Neuronal stem cell (in vitro differentiated cells): ENCODE data around the gene PRRT1B.
A peak's percentile ranks its signal among the peaks of the same experiment; 100 is the strongest.

Experiments
- DNase-seq: peaks from one replicate; pipeline ENCODE4 v3.0.0-alpha.2; 2013; ENCODE audit warnings: low spot score
- H2AFZ ChIP-seq: one replicate; pipeline ENCODE4 v1.6.1; 2013; ENCODE audit warnings: mild to moderate bottlenecking, low read length, inconsistent platforms
- H2AK5ac ChIP-seq: 2 replicates; pipeline ENCODE4 v1.6.1; 2013; ENCODE audit warnings: low read depth, mild to moderate bottlenecking, inconsistent platforms, low read length, moderate library complexity, mixed read lengths
- H2BK120ac ChIP-seq: 2 replicates; pipeline ENCODE4 v1.6.1; 2013; ENCODE audit warnings: low read depth, mild to moderate bottlenecking, inconsistent platforms, low read length, moderate library complexity, mixed read lengths
- H2BK12ac ChIP-seq: one replicate; pipeline ENCODE4 v1.6.1; 2013; ENCODE audit warnings: low read length, inconsistent platforms
- H2BK15ac ChIP-seq: 2 replicates; pipeline ENCODE4 v1.6.1; 2013; ENCODE audit warnings: mild to moderate bottlenecking, low read length, inconsistent platforms, mixed read lengths
- H2BK5ac ChIP-seq: one replicate; pipeline ENCODE4 v1.6.1; 2013; ENCODE audit warnings: inconsistent platforms, mild to moderate bottlenecking, low read length, moderate library complexity
- H3K14ac ChIP-seq: one replicate; pipeline ENCODE4 v1.6.1; 2013; ENCODE audit warnings: low read length, inconsistent platforms
- H3K18ac ChIP-seq: 2 replicates; pipeline ENCODE4 v1.6.1; 2013; ENCODE audit warnings: low read length, inconsistent platforms
- H3K23ac ChIP-seq: 2 replicates; pipeline ENCODE4 v1.6.1; 2013; ENCODE audit warnings: low read depth, mild to moderate bottlenecking, mixed read lengths, low read length, inconsistent platforms; ENCODE audit not compliant: poor library complexity
- H3K27ac ChIP-seq: replicated peaks from 3 replicates; pipeline ENCODE4 v1.5.1; 2013; ENCODE audit warnings: low read length, inconsistent platforms
- H3K27me3 ChIP-seq, 3 experiments: 2 replicates each; pipeline ENCODE4 v1.6.1; 2013; ENCODE audit warnings: low read length in 3 of 3, mild to moderate bottlenecking in 2 of 3, inconsistent platforms in 1 of 3, low read depth in 1 of 3, mixed read lengths in 1 of 3, moderate library complexity in 1 of 3; ENCODE audit not compliant: control insufficient read depth in 3 of 3, insufficient read depth in 3 of 3
- H3K36me3 ChIP-seq, 2 donors: replicated peaks in 1 of 2; 2 replicates each; pipeline ENCODE4 v1.6.1; 2013; ENCODE audit warnings: low read length in 2 of 2; ENCODE audit not compliant: control insufficient read depth in 2 of 2, insufficient read depth in 2 of 2
- H3K4ac ChIP-seq: 2 replicates; pipeline ENCODE4 v1.6.1; 2013; ENCODE audit warnings: inconsistent platforms, mild to moderate bottlenecking, low read length, moderate library complexity
- H3K4me1 ChIP-seq, 2 donors: 1 replicate in 1 of 2; 2 replicates in 1 of 2; pipeline ENCODE4 v1.6.1; 2013; ENCODE audit warnings: low read length in 2 of 2, low read depth in 1 of 2; ENCODE audit not compliant: control insufficient read depth in 2 of 2, insufficient read depth in 1 of 2
- H3K4me2 ChIP-seq: one replicate; pipeline ENCODE4 v1.6.1; 2013; ENCODE audit warnings: mild to moderate bottlenecking, low read length, inconsistent platforms; ENCODE audit not compliant: insufficient read depth, poor library complexity, severe bottlenecking
- H3K4me3 ChIP-seq, 2 donors: 2 replicates each; pipeline ENCODE4 v1.5.1; 2013; ENCODE audit warnings: low read length in 2 of 2, mild to moderate bottlenecking in 2 of 2, inconsistent platforms in 1 of 2, moderate library complexity in 1 of 2
- H3K79me1 ChIP-seq: one replicate; pipeline ENCODE4 v1.6.1; 2013; ENCODE audit warnings: low read depth, mild to moderate bottlenecking, inconsistent platforms, low read length, moderate library complexity
- H3K9ac ChIP-seq: one replicate; pipeline ENCODE4 v1.6.1; 2013; ENCODE audit warnings: mild to moderate bottlenecking, low read depth, low read length, inconsistent platforms; ENCODE audit not compliant: poor library complexity
- H3K9me3 ChIP-seq, 2 donors: replicated peaks in 1 of 2; 2 replicates each; pipeline versions ENCODE3 to v1.6.1; 2013; ENCODE audit warnings: low read length in 2 of 2, mild to moderate bottlenecking in 2 of 2, inconsistent platforms in 1 of 2, low read depth in 1 of 2, mixed read lengths in 1 of 2, moderate library complexity in 1 of 2; ENCODE audit not compliant: control insufficient read depth in 2 of 2, insufficient read depth in 1 of 2
- H4K8ac ChIP-seq: one replicate; pipeline ENCODE4 v1.6.1; 2013; ENCODE audit warnings: low read depth, mild to moderate bottlenecking, inconsistent platforms, low read length, moderate library complexity
- H4K91ac ChIP-seq: one replicate; pipeline ENCODE4 v1.6.1; 2013; ENCODE audit warnings: low read length, low read depth, mild to moderate bottlenecking, inconsistent platforms; ENCODE audit not compliant: poor library complexity
- WGBS, 2 donors: extraction: QIAGEN DNeasy Blood & Tissue Kit; methylation state at CpG; one replicate each; pipeline ENCODE4 v1.1.7; 2013; ENCODE audit warnings: missing lambda C conversion rate in 2 of 2, mixed read lengths in 1 of 2; ENCODE audit not compliant: insufficient read length in 2 of 2, insufficient replicate concordance in 1 of 2; ENCODE audit errors: extremely low coverage in 2 of 2; 5-methylcytosine and 5-hydroxymethylcytosine counted together

Gene PRRT1B

GRCh38 chr9:131593936-131594665, 48.8 kb downstream of the PRRT1B start:
- H2BK5ac ChIP-seq = no peak overlapping the region
- H3K27me3 ChIP-seq = no peaks in the 10 kb centered on the region
- peaks cover 0 to 3% of the 10 kb centered on the region in 2 donors for H3K4me1 ChIP-seq
- H4K8ac ChIP-seq = no peak overlapping the region
- H2AFZ ChIP-seq = no peak overlapping the region
- no peak overlapping the region for H3K4me3 ChIP-seq
- no peak overlapping the region for H3K9ac ChIP-seq
- H3K14ac ChIP-seq = no peak overlapping the region
- DNase-seq = no peak
- no peak overlapping the region for H3K18ac ChIP-seq
- no peak overlapping the region for H2BK15ac ChIP-seq
- H3K4ac ChIP-seq = no peak overlapping the region
- no peak overlapping the region for H3K23ac ChIP-seq
- no CpG with 5 or more reads among the region's 21 CpGs for WGBS, 2 donors
- H2BK12ac ChIP-seq = no peak overlapping the region
- no peaks in the 10 kb centered on the region for H3K9me3 ChIP-seq
- no peak overlapping the region for H2AK5ac ChIP-seq
- H3K4me2 ChIP-seq = no peak overlapping the region
- H2BK120ac ChIP-seq = no peak overlapping the region
- H3K27ac ChIP-seq = no peak overlapping the region
- peaks cover 1% of the 10 kb centered on the region for H3K79me1 ChIP-seq
- no peak overlapping the region for H4K91ac ChIP-seq
- H3K36me3 ChIP-seq = peaks cover 19 to 75% of the 10 kb centered on the region in 2 donors

- no peak overlapping the region for H2BK5ac ChIP-seq
- peak overlapping the region; percentile 36 for H3K18ac ChIP-seq
- no peak overlapping the region for H3K27ac ChIP-seq
- H2BK120ac ChIP-seq = no peak overlapping the region
- no peak overlapping the region for H3K14ac ChIP-seq
- peaks cover 0 to 3% of the 10 kb centered on the region in 2 donors for H3K4me1 ChIP-seq
- no peaks in the 10 kb centered on the region for H3K27me3 ChIP-seq
- H4K8ac ChIP-seq = no peak overlapping the region
- peak overlapping the region; percentile 50 for H3K9ac ChIP-seq
- peaks cover 14 to 72% of the 10 kb centered on the region in 2 donors for H3K36me3 ChIP-seq
- H3K4me3 ChIP-seq = no peak overlapping the region
- no peak overlapping the region for H2BK12ac ChIP-seq
- no peak overlapping the region for H3K4me2 ChIP-seq
- no peak for DNase-seq
- H3K9me3 ChIP-seq = no peaks in the 10 kb centered on the region
- H2AK5ac ChIP-seq = no peak overlapping the region
- no peak overlapping the region for H2BK15ac ChIP-seq
- no CpG with 5 or more reads among the region's 20 CpGs for WGBS, 2 donors
- no peak overlapping the region for H2AFZ ChIP-seq
- H3K4ac ChIP-seq = no peak overlapping the region
- no peak overlapping the region for H3K23ac ChIP-seq
- peaks cover 1% of the 10 kb centered on the region for H3K79me1 ChIP-seq
- no peak overlapping the region for H4K91ac ChIP-seq
Observed at GRCh38 chr9:131594906-131595665, 49.8 kb downstream of the PRRT1B start.

GRCh38 chr9:131595696-131596429, 50.5 kb downstream of the PRRT1B start:
- H3K9ac ChIP-seq = no peak overlapping the region

GRCh38 chr9:131596430-131596743, 51.1 kb downstream of the PRRT1B start:
- Histone ChIP-seq H3K36me3 (peaks cover 14 to 75% of the 10 kb centered on the region in 2 donors), H4K8ac (no peak overlapping the region), H3K4me2 (no peak overlapping the region), H3K79me1 (peaks cover 1% of the 10 kb centered on the region), H2BK15ac (no peak overlapping the region), H3K9ac (no peak overlapping the region), H3K14ac (no peak overlapping the region), H3K27me3 (no peaks in the 10 kb centered on the region), H3K4ac (no peak overlapping the region), H2BK120ac (no peak overlapping the region), H2AFZ (no peak overlapping the region), H2AK5ac (no peak overlapping the region), H2BK12ac (no peak overlapping the region), H3K23ac (no peak overlapping the region), H3K27ac (no peak overlapping the region), H3K4me3 (no peak overlapping the region), H3K9me3 (no peaks in the 10 kb centered on the region), H3K18ac (no peak overlapping the region), H2BK5ac (no peak overlapping the region), H4K91ac (no peak overlapping the region), H3K4me1 (peaks cover 0 to 3% of the 10 kb centered on the region in 2 donors)
- WGBS, 2 donors = no CpG with 5 or more reads among the region's 4 CpGs
- DNase-seq = no peak

More at GRCh38 chr9:131595696-131596429, 50.5 kb downstream of the PRRT1B start:
- Histone ChIP-seq H3K18ac (no peak overlapping the region), H3K23ac (peak overlapping the region; percentile 35), H3K4me2 (no peak overlapping the region), H3K36me3 (peaks cover 14 to 77% of the 10 kb centered on the region in 2 donors), H4K8ac (no peak overlapping the region), H3K79me1 (peaks cover 1% of the 10 kb centered on the region), H4K91ac (no peak overlapping the region), H2BK120ac (no peak overlapping the region), H3K14ac (no peak overlapping the region), H2AFZ (no peak overlapping the region), H2BK12ac (no peak overlapping the region), H2AK5ac (no peak overlapping the region), H3K9me3 (no peaks in the 10 kb centered on the region), H3K4ac (no peak overlapping the region), H3K4me3 (no peak overlapping the region), H2BK5ac (no peak overlapping the region), H3K27me3 (no peaks in the 10 kb centered on the region), H2BK15ac (no peak overlapping the region), H3K27ac (no peak overlapping the region), H3K4me1 (peaks cover 0 to 3% of the 10 kb centered on the region in 2 donors)
- no peak for DNase-seq
- WGBS, 2 donors = no CpG with 5 or more reads among the region's 20 CpGs
